Measurements from ENCODE around the gene KCTD18. TPM values are rescaled to one million over a fixed set of nuclear protein-coding genes. Genes with fewer than 3 reads are reported as not detected.

The KCTD18 gene
- total and polyA plus RNA-seq, 2 of the 8 experiments (the other 6 are each of a cell fraction or from before 2014, with no cell fraction given), result 1.6 to 3.1 TPM

DNA sequence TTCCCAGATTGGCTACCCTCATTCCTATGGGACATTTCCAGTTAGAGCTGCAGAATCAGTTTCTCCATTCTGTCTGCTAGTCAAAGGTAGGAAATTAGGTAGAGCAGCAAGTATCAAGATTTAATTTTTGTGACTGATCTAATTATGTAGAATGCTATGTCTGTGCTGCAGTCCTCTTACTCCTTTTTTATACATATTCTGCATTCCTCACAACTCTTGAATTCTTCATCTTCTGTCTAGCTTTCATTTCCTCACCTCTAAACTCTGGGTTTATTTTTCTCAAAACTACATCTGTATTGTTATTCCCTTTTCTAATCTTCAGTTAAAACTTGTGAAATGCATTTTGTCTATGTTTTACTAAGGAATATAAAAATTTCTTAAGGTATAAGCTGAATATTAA, 24.7 kb upstream of the KCTD18 start:
- Histone ChIP-seq H3K14ac (ENCODE audit: insufficient read length) (no peak overlapping the region), H2BK120ac (replicated peaks; ENCODE audit: low read depth, low read length) (no peak overlapping the region), H2AFZ (ENCODE audit: low read length) (no peak overlapping the region), H3K18ac (ENCODE audit: extremely low read depth, low read length) (no peak overlapping the region), H3K36me3 (ENCODE audit: control insufficient read depth in 2 of 4, insufficient read depth in 4 of 4, low read length in 3 of 4) (peaks cover 2 to 14% (median 5%) of the 10 kb centered on the region in 4 experiments; a peak in 5 of 8 replicates), H4K8ac (ENCODE audit: extremely low read depth, insufficient read depth, low read length) (no peak overlapping the region), H3K79me2 (ENCODE audit: control insufficient read depth in 1 of 2, insufficient read depth in 2 of 2, low read length in 2 of 2) (peaks cover 0 to 24% of the 10 kb centered on the region in 2 experiments; a peak in 2 of 4 replicates), H3K4me3 (ENCODE audit: extremely low read depth in 1 of 4, insufficient read depth in 2 of 4, low read depth in 3 of 4, low read length in 4 of 4) (no peak overlapping the region), H3K4ac (replicated peaks; ENCODE audit: insufficient read length, low read depth, low read length) (no peak overlapping the region), H3K23me2 (ENCODE audit: low read depth, low read length) (0 out of 2 replicates have a peak, but pooled peaks cover 1% of the 10 kb centered on the region), H3K4me2 (ENCODE audit: insufficient read depth in 1 of 2, low read depth in 2 of 2, low read length in 2 of 2) (no peak overlapping the region), H3K27me3 (replicated peaks in 1 of 4; ENCODE audit: control insufficient read depth in 3 of 4, extremely low read depth in 1 of 4, insufficient read depth in 3 of 4, low read length in 3 of 4) (no peaks in the 10 kb centered on the region), H2BK12ac (ENCODE audit: low read depth, low read length) (no peak overlapping the region), H3K9ac (replicated peaks in 1 of 4; ENCODE audit: extremely low read depth in 1 of 4, low read depth in 3 of 4, low read length in 3 of 4) (no peak overlapping the region), H2BK15ac (ENCODE audit: low read length) (no peak overlapping the region), H2AK5ac (ENCODE audit: low read depth, low read length) (no peak overlapping the region), H4K91ac (replicated peaks; ENCODE audit: insufficient read length, low read length) (no peak overlapping the region), H3K9me3 (ENCODE audit: insufficient read depth in 2 of 2, low read depth in 1 of 2, low read length in 1 of 2) (no peaks in the 10 kb centered on the region), H3K56ac (replicated peaks; ENCODE audit: insufficient read length, low read depth, low read length) (no peak overlapping the region), H3K27ac (ENCODE audit: low read depth, low read length) (no peak overlapping the region), H4K20me1 (replicated peaks in 1 of 2; ENCODE audit: control insufficient read depth in 1 of 2, insufficient read depth in 2 of 2, low read length in 2 of 2) (no peaks in the 10 kb centered on the region), H3K79me1 (ENCODE audit: low read depth, low read length) (no peaks in the 10 kb centered on the region; the same call in 1 of the 2 replicates), H2BK5ac (ENCODE audit: low read depth, low read length) (no peak overlapping the region), H3K23ac (ENCODE audit: insufficient read length) (no peak overlapping the region), H2BK20ac (ENCODE audit: low read length) (no peak overlapping the region), H4K5ac (ENCODE audit: insufficient read length, low read depth, low read length) (no peak overlapping the region), H3K4me1 (replicated peaks in 1 of 4; ENCODE audit: control insufficient read depth in 3 of 4, insufficient read depth in 4 of 4, low read length in 3 of 4) (no peaks in the 10 kb centered on the region)
- DNase-seq (ENCODE audit: low read depth in 1 of 2, low spot score in 2 of 2) (no peak), FAIRE-seq (no peak)
- CTCF ChIA-PET (ENCODE audit: partially characterized antibody), result interaction anchor here (0.9 to 1.7 kb wide), 9 partner anchors 13 to 200 kb away, joined by 3 to 7 read pairs (median 3); partner anchors contain the start of genes AOX1 and KCTD18
- TF ChIP-seq, protein P1, sequence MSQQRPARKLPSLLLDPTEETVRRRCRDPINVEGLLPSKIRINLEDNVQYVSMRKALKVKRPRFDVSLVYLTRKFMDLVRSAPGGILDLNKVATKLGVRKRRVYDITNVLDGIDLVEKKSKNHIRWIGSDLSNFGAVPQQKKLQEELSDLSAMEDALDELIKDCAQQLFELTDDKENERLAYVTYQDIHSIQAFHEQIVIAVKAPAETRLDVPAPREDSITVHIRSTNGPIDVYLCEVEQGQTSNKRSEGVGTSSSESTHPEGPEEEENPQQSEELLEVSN (IDR thresholded peaks at IDR 0.05), result no peak
- TF ChIP-seq TEAD4 (IDR thresholded peaks at IDR 0.05; ENCODE audit: low read depth, low read length), result no peak
- POLR2A ChIA-PET (ENCODE audit: partially characterized antibody), result interaction anchor here (1.2 kb wide), 1 partner anchor 13 kb away, joined by 3 read pairs; no protein-coding TSS in a partner anchor
